KOPT-K1 (cell line): ENCODE measurements around the gene SMC1A.
A peak's percentile ranks its signal among the peaks of the same experiment; 100 is the strongest.
"Not testable (repeated sequence)": the region's sequence is repeated elsewhere in the genome, so short reads cannot be mapped to it uniquely, and the experiment has no call there.

ENCODE experiments used
- H3K27ac ChIP-seq: fragments of 200-600 bp; sonication (generic); 2 replicates; pipeline ENCODE4 v1.5.1; 2016; ENCODE audit warnings: antibody characterized with exemption, mild to moderate bottlenecking, low read depth, low read length; ENCODE audit not compliant: poor library complexity, severe bottlenecking
- H3K36me3 ChIP-seq: fragments of 200-600 bp; sonication (generic); 2 replicates; pipeline ENCODE4 v1.5.1; 2017; ENCODE audit warnings: antibody characterized with exemption, mild to moderate bottlenecking, low read length, moderate library complexity; ENCODE audit not compliant: insufficient read depth
- H3K9me3 ChIP-seq: fragments of 200-600 bp; sonication (generic); 2 replicates; pipeline ENCODE4 v1.5.1; 2017; ENCODE audit warnings: antibody characterized with exemption, low read length, mild to moderate bottlenecking; ENCODE audit not compliant: insufficient read depth, poor library complexity, severe bottlenecking

SMC1A gene

GRCh38 chrX:53383376-53384076 lies 38.9 kb downstream of the SMC1A start:
- Histone ChIP-seq H3K27ac (no peak overlapping the region), H3K9me3 (no peaks in the 10 kb centered on the region), H3K36me3 (peaks cover 97% of the 10 kb centered on the region)

GRCh38 chrX:53379747-53380146 lies 42.7 kb downstream of the SMC1A start:
- peaks cover 96% of the 10 kb centered on the region for H3K36me3 ChIP-seq
- H3K9me3 ChIP-seq: no peaks in the 10 kb centered on the region
- H3K27ac ChIP-seq: no peak overlapping the region

- Histone ChIP-seq H3K27ac (no peak overlapping the region), H3K9me3 (no peaks in the 10 kb centered on the region), H3K36me3 (peaks cover 90% of the 10 kb centered on the region)
These were observed 43.3 kb downstream of the SMC1A start for GRCh38 chrX:53379008-53379710.

GRCh38 chrX:53377464-53377863 lies 45.0 kb downstream of the SMC1A start:
- Histone ChIP-seq H3K27ac (no peak overlapping the region), H3K9me3 (no peaks in the 10 kb centered on the region), H3K36me3 (peaks cover 73% of the 10 kb centered on the region)

- Histone ChIP-seq H3K9me3 (no peaks in the 10 kb centered on the region), H3K27ac (no peak overlapping the region), H3K36me3 (peaks cover 67% of the 10 kb centered on the region)
These were observed 45.6 kb downstream of the SMC1A start for GRCh38 chrX:53376888-53377287.

- Histone ChIP-seq H3K36me3 (peaks cover 48% of the 10 kb centered on the region), H3K9me3 (no peaks in the 10 kb centered on the region), H3K27ac (no peak overlapping the region)
These were observed 47.5 kb downstream of the SMC1A start for GRCh38 chrX:53374923-53375322.

- peaks cover 42% of the 10 kb centered on the region for H3K36me3 ChIP-seq
- no peaks in the 10 kb centered on the region for H3K9me3 ChIP-seq
- H3K27ac ChIP-seq: no peak overlapping the region
These were observed 48.1 kb downstream of the SMC1A start for GRCh38 chrX:53374222-53374820.

GRCh38 chrX:53373307-53373706 lies 49.1 kb downstream of the SMC1A start:
- Histone ChIP-seq H3K27ac (no peak overlapping the region), H3K36me3 (peaks cover 31% of the 10 kb centered on the region), H3K9me3 (no peaks in the 10 kb centered on the region)

- H3K9me3 ChIP-seq, H3K27ac ChIP-seq: not testable (repeated sequence)
These were observed 56.0 kb downstream of the SMC1A start for GRCh38 chrX:53366454-53366853.

GRCh38 chrX:53362449-53362848 lies 60.0 kb downstream of the SMC1A start:
- Histone ChIP-seq H3K27ac (peak overlapping the region; percentile 9), H3K9me3 (no peaks in the 10 kb centered on the region), H3K36me3 (no peaks in the 10 kb centered on the region)

More at GRCh38 chrX:53366454-53366853, 56.0 kb downstream of the SMC1A start:
- H3K36me3 ChIP-seq: not testable (repeated sequence)

- H3K9me3 ChIP-seq: no peaks in the 10 kb centered on the region
- no peak overlapping the region for H3K27ac ChIP-seq
- no peaks in the 10 kb centered on the region for H3K36me3 ChIP-seq
These were observed 64.5 kb downstream of the SMC1A start for GRCh38 chrX:53357799-53358530.

- Histone ChIP-seq H3K36me3 (no peaks in the 10 kb centered on the region), H3K27ac (no peak overlapping the region), H3K9me3 (no peaks in the 10 kb centered on the region)
These were observed 66.3 kb downstream of the SMC1A start for GRCh38 chrX:53356186-53356585.

GRCh38 chrX:53354669-53355068 lies 67.8 kb downstream of the SMC1A start:
- no peaks in the 10 kb centered on the region for H3K36me3 ChIP-seq
- H3K9me3 ChIP-seq: no peaks in the 10 kb centered on the region
- no peak overlapping the region for H3K27ac ChIP-seq

- no peaks in the 10 kb centered on the region for H3K36me3 ChIP-seq
- H3K27ac ChIP-seq: no peak overlapping the region
- no peaks in the 10 kb centered on the region for H3K9me3 ChIP-seq
These were observed 74.5 kb downstream of the SMC1A start for GRCh38 chrX:53347948-53348347.
